Epithelial cell of esophagus (primary cell): Measurements from ENCODE around the gene FKRP.
"Not testable (repeated sequence)": the region's sequence is repeated elsewhere in the genome, so short reads cannot be mapped to it uniquely, and the experiment has no call there.

Experiments used
- DNase-seq: peaks from one replicate; pipeline ENCODE4 v3.0.0; 2010; ENCODE audit warnings: low read depth
- H3K4me3 ChIP-seq: 2 replicates; pipeline ENCODE4 v1.5.1; 2011; ENCODE audit warnings: mild to moderate bottlenecking, low read length, control low read depth
- CTCF ChIP-seq: IDR thresholded peaks from 2 replicates; pipeline ENCODE4 v1.5.1; 2011; ENCODE audit warnings: low read depth, mild to moderate bottlenecking, low read length, control low read depth, inconsistent platforms; ENCODE audit not compliant: insufficient read depth; ENCODE audit errors: missing control alignments

Gene FKRP

GRCh38 chr19:46798713-46799112, 52.9 kb downstream of the FKRP start:
- no peak overlapping the region for H3K4me3 ChIP-seq
- DNase-seq, result no peak
- TF ChIP-seq CTCF, result no peak

- no peak for DNase-seq
- no peak for TF ChIP-seq CTCF
- H3K4me3 ChIP-seq, result no peak overlapping the region
Observed at GRCh38 chr19:46802152-46802551, 56.3 kb downstream of the FKRP start.

- TF ChIP-seq CTCF, result no peak
- no peak for DNase-seq
- H3K4me3 ChIP-seq, result no peak overlapping the region
Observed at GRCh38 chr19:46803555-46803954, 57.7 kb downstream of the FKRP start.

- not testable (repeated sequence) for H3K4me3 ChIP-seq, DNase-seq
Observed at GRCh38 chr19:46804432-46804831, 58.6 kb downstream of the FKRP start.

- no peak overlapping the region for H3K4me3 ChIP-seq
- TF ChIP-seq CTCF, result no peak
- DNase-seq, result no peak
Observed at GRCh38 chr19:46806656-46807055, 60.8 kb downstream of the FKRP start.
